NT2/D1 (cell line): Measurements from ENCODE around the gene FES.

ENCODE experiments used
- SUZ12 ChIP-seq: IDR thresholded peaks from 2 replicates; pipeline ENCODE4 v1.6.1; 2011; ENCODE audit not compliant: insufficient read length, insufficient read depth; ENCODE audit errors: extremely low read depth
- YY1 ChIP-seq: IDR thresholded peaks from 2 replicates; pipeline ENCODE4 v1.6.1; 2011; ENCODE audit not compliant: insufficient read length, insufficient read depth
- ZNF274 ChIP-seq: IDR thresholded peaks from 2 replicates; pipeline ENCODE4 v1.6.1; 2011; ENCODE audit warnings: mild to moderate bottlenecking, low read depth, low read length

DNA sequence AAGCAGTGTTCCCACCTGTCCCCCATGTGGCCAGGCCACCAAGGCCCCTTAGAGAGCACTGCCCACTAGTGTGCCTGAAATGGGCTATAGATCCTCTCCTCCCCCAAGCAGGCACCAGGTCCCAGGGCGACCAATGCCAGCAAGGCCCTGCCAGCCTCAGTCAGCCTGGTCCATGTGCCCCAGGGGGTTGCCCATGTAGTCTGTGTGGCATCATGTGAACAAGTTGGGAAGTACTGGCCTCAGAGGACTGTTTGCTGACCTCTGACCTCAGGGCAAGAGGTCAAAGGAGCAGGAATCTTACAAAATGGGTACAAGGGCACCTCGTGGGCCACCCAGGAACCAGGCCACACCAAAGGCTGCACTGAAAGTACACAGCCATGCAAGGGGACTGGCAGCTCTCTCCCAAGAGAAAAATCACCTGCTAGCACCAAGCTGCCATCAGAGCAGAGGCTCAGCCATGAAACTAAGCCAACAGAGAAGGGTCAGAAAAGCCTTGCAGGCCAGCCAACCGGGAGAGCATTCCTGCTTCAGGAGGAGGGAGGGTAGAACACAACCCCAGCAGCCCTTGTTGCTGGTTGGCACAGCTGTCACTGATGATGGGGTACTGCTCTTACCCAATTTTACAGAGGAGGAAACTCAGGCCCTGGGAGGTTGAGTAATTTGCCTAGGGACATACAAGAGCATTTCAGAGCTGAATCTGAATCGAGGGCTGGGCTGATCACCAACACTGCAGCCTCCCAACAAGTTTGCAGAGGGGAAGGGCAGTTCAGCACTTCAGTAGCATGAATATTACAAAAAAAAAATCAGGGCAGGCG lies 21.1 kb upstream of the FES start:
- TF ChIP-seq YY1 (no peak), ZNF274 (no peak), SUZ12 (no peak)
